ENCODE measurements around the gene TSNAXIP1.

TSNAXIP1 gene

GRCh38 chr16:67841816-67842508 is 35.3 kb downstream of the TSNAXIP1 start, which contains the start of gene THAP11 (continued):
- TF ChIP-seq ZNF10 (tag by site-specific recombination; IDR thresholded peaks at IDR 0.05): no peak
- TF ChIP-seq ZBTB1 (tag by site-specific recombination; IDR thresholded peaks at IDR 0.05): no peak
- TF ChIP-seq ZNF302 (tag by site-specific recombination; IDR thresholded peaks at IDR 0.05; ENCODE audit: low read depth): no peak
- TF ChIP-seq ZNF274 (IDR thresholded peaks at IDR 0.05; ENCODE audit: low read length): no peak
- no peak for TF ChIP-seq ZNF274 (tag by site-specific recombination; IDR thresholded peaks at IDR 0.05; ENCODE audit: borderline replicate concordance)
- TF ChIP-seq MEIS1 (CRISPR knock-in tag; IDR thresholded peaks at IDR 0.05; ENCODE audit: borderline replicate concordance): no peak
- TF ChIP-seq ZNF510 (tag by site-specific recombination; IDR thresholded peaks at IDR 0.05; ENCODE audit: insufficient replicate concordance): no peak
- no peak for TF ChIP-seq ZNF366 (tag by site-specific recombination; conservative IDR thresholded peaks at IDR 0.05)
- TF ChIP-seq EGR2 (tag by site-specific recombination; IDR thresholded peaks at IDR 0.05; ENCODE audit: low read depth): no peak
- no peak for TF ChIP-seq ZNF280C (tag by site-specific recombination; IDR thresholded peaks at IDR 0.05)
- no peak for TF ChIP-seq FEZF1 (tag by site-specific recombination; IDR thresholded peaks at IDR 0.05)
- no peak for TF ChIP-seq IKZF3 (tag by site-specific recombination; IDR thresholded peaks at IDR 0.05)
- TF ChIP-seq ZBTB8A (tag by site-specific recombination; IDR thresholded peaks at IDR 0.05): peak; percentile 56
- TF ChIP-seq, protein P1, sequence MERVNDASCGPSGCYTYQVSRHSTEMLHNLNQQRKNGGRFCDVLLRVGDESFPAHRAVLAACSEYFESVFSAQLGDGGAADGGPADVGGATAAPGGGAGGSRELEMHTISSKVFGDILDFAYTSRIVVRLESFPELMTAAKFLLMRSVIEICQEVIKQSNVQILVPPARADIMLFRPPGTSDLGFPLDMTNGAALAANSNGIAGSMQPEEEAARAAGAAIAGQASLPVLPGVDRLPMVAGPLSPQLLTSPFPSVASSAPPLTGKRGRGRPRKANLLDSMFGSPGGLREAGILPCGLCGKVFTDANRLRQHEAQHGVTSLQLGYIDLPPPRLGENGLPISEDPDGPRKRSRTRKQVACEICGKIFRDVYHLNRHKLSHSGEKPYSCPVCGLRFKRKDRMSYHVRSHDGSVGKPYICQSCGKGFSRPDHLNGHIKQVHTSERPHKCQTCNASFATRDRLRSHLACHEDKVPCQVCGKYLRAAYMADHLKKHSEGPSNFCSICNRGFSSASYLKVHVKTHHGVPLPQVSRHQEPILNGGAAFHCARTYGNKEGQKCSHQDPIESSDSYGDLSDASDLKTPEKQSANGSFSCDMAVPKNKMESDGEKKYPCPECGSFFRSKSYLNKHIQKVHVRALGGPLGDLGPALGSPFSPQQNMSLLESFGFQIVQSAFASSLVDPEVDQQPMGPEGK (tag by site-specific recombination; IDR thresholded peaks at IDR 0.05): no peak
- no peak for TF ChIP-seq ZNF404 (tag by site-specific recombination; IDR thresholded peaks at IDR 0.05)
- TF ChIP-seq ZNF239 (tag by site-specific recombination; IDR thresholded peaks at IDR 0.05): no peak
- TF ChIP-seq ZNF558 (tag by site-specific recombination; IDR thresholded peaks at IDR 0.05): no peak
- peak; percentile 74; the same call in 1 of the 2 replicates for TF ChIP-seq ZNF561 (tag by site-specific recombination; IDR thresholded peaks at IDR 0.05; ENCODE audit: borderline replicate concordance)
- TF ChIP-seq ZNF311 (tag by site-specific recombination; IDR thresholded peaks at IDR 0.05; ENCODE audit: borderline replicate concordance): no peak
- no peak for TF ChIP-seq HIC1 (tag by site-specific recombination; IDR thresholded peaks at IDR 0.05)
- no peak for TF ChIP-seq HOXA7 (CRISPR knock-in tag; IDR thresholded peaks at IDR 0.05; ENCODE audit: borderline replicate concordance)
- TF ChIP-seq ZNF626 (tag by site-specific recombination; IDR thresholded peaks at IDR 0.05): peak; percentile 19; the same call in 1 of the 2 replicates
- no peak for TF ChIP-seq ZNF514 (tag by site-specific recombination; IDR thresholded peaks at IDR 0.05)
- no peak for TF ChIP-seq SCRT1 (tag by site-specific recombination; IDR thresholded peaks at IDR 0.05; ENCODE audit: borderline replicate concordance)
- TF ChIP-seq SP2 (tag by site-specific recombination; IDR thresholded peaks at IDR 0.05): peak; percentile 85
- 0 out of 2 replicates have a peak, but pooled peaks have one; percentile 13 for TF ChIP-seq ZBTB48 (tag by site-specific recombination; IDR thresholded peaks at IDR 0.05)
- TF ChIP-seq ZNF18 (tag by site-specific recombination; IDR thresholded peaks at IDR 0.05): no peak
- no peak for TF ChIP-seq ZSCAN5A (tag by site-specific recombination; IDR thresholded peaks at IDR 0.05)
- TF ChIP-seq PRDM4 (tag by site-specific recombination; IDR thresholded peaks at IDR 0.05): no peak

All from HEK293 (cell line).